GM19324 (cell line): ENCODE measurements around the gene NTMT2.
"Not testable (repeated sequence)": the region's sequence is repeated elsewhere in the genome, so short reads cannot be mapped to it uniquely, and the experiment has no call there.

Experiments used
- ATAC-seq: cut with Tn5 transposase; IDR thresholded peaks from one replicate; pipeline ENCODE4 v1.9.1; 2021; ENCODE audit warnings: mild to moderate bottlenecking, moderate library complexity; ENCODE audit not compliant: unreplicated experiment, low FRiP score

Gene NTMT2

DNA sequence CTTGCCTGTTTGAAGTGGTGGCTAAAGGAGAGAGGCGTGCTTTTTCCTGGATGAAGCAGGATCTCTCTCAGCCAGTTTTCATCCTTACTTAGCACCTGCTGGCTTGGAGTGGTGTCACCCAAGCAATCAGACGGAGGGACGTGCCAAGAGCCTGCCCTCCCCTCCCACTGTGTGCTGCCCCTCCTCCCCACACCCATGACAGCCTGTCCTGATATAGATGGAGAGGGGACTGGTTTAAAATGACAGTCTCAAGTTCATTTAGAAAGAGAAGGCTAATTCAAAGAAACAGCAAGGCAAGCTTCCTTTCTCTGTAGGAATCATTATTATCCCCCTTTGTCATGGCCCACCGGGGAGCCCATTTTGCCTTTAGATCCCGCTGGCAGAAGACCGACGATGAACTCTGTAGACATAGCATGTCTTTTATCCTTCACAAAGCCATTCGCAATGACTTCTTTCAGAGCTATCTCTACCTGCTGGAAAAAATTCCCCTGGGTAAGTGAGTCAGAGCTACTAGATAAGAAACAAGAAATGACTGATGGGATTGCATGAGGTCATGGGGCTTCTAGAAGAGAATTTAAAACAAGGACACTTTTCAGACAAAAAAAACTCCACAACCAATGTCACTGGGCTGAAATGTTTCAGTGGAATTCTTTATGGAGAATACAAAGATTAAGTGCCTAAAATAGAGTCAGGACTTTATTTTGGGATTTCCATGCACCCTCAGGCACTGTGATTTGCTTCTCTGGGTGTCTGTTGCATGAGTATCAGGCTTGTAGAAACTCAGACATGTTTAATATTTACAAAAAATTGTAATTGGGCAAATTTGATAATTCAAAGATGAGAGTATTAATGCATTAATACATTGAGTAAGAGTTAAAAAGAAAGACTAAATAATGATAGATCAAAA, at the start of gene NTMT2:
NTMT2 (plus strand) TSS at position 190 of the 907 bp plus-strand sequence; CDS start at position 339, 149 bp downstream.
- no peak for ATAC-seq

DNA sequence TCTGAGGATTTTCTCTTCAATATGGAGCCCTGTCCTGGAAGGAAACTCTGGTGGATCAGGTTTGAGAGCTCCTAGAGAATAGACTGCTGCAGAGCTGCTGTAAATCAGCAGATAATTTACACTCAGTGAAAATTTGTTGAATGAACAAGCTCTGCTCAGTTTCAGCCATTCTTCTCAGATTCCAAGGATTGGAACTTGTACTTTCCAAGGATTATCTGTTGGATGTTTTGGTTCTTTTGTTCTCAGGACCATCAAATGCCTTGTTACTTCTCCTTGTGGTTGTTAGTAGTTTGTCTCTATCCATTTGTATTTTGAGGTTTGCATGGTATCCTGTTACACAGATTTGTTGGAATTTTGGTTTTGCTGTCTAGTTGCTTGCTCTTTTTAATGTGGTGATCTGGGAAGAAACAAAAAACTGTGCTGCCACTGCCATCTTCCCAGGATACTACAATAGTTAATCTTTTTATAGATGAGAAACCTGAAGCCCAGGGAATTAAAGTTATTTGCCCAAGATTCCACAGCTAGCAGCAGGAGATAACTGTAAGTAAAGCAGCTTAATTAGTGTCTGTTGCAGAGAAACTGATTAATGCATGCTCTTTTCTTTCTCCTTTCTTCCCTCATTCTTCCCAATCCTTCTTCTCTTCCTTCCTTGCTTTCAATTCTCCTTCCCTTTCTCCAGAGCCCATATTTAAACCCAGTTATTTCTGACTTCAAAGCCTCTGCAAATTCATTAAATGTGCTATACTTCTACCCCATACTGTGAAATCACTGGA, 49.6 kb upstream of the NTMT2 start:
- no peak for ATAC-seq

DNA sequence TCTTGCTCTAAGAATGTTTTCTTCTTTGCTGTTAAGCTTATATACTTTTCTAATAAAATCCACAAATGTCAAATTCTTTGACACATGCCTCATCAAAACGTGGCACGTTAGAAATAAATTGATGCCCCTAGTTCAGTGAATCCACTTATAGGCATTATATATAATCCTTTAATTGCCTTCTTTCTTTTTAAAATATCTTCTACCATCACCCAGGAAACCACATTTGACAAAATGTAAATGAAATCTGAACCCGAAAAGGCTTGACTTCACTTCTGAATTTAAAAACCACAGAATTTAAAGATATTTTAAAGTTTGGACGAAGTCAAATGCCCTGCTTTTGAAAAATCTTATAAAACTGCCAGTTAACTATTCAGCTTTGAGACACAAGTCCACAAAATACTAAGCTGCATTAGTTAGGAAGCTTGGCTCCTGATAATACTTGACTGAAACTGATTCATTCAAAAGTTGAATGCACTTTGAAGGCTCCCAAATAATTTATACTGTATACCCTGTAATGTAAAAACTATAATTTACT, 48.9 kb upstream of the NTMT2 start:
- ATAC-seq = no peak

DNA sequence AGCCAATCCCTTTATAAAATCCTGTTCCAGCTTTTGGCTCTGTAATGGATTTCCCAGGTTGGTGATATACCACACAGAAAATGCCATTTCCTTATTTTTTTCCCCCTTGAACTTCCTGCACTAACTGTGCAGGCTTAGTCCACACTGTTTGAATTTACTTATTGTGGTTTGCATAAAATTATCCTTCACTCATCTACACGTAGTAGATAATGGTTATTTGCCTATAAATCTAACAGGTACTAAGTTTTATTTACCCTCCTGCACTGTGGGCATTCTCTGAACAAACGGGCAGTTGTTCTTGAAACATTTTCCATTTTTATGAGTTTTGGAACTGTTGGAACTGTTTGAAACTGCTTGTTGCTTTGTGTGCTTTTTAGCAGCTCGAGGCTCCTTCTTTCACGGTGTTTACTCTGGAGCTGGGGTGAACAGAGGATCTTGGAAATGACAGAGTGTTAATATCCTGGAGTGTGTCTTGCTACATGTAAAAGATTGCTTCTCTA, 48.3 kb upstream of the NTMT2 start:
- no peak for ATAC-seq

DNA sequence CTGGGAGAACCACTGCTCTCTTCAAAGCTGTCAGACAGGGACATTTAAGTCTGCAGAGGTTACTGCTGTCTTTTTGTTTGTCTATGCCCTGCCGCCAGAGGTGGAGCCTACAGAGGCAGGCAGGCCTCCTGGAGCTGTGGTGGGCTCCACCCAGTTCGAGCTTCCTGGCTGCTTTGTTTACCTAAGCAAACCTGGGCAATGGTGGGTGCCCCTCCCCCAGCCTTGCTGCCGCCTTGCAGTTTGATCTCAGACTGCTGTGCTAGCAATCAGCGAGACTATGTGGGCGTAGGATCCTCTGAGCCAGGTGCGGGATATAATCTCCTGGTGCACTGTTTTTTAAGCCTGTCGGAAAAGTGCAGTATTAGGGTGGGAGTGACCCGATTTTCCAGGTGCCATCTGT, 32.6 kb upstream of the NTMT2 start:
- not testable (repeated sequence) for ATAC-seq

DNA sequence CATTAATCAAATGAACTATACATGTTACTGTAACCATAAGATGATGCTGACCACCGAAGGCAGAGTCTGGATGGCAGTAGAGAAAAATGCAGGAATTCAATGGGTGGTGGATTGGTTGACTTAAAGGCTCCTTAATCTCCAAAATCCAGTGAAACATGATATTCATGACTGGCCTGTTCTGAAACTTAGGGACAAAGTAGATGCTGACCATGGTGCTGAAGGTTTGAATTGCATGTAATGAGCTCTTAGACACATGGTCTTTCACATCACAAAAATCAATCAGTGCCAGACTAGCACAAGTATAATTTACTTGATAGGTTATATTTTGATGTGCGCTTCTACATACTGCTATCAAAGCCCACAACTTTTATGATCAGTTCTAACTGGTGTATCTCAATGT, 30.9 kb upstream of the NTMT2 start:
- no peak for ATAC-seq

DNA sequence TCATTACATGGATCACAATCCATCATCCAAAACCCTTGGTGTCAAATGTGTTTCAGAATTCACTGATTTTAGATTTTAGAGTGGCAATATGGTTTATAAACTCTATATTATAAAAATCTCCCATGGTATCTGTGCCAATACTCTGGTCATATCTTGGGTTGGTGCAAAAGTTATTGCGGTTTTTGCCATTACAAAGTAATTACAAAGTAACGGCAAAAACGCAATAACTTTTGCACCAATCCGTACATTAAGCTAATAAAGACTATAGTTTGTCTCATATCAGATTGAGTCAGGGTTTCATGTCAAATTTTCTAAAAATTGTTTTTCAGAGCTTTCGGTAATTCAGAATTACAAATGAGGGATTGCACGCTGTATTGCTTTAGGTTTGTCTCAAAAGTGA, 23.4 kb upstream of the NTMT2 start:
- no peak for ATAC-seq

DNA sequence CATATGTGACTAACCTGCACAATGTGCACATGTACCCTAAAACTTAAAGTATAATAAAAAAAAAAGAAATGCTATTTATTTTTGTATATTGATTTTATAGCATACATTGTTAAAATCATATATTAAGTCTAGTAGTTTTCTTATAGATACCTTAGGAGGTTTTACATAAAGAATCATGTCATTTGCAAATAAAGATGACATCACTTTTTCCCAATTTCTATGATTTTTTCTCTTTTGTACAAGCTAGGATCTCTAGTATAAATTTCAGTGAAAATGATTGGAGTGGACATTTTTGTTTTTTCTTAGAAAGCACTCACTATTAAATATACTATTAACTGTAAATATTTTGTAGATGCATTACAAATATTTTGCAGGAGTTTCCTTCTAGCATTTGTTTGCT, 20.5 kb upstream of the NTMT2 start:
- ATAC-seq = no peak

DNA sequence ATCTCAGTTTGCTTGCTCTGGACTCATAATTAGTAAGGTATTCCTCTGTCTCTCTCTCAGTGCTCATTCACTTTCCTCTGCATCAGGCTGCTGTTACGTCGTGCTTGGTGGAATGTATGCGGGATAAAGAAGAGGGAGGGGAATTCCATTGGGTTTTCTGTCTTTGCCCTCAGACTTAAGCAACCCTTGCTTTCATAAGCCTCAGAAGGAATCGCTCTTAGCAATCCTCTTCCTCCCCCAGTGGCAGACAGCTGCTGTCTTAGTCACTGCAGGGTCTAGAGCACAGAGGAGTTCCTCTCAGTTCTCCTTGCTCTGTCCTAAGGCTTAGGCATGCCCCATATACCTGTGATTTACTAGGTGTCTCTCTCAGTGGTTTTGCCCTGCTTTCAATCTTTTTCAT, 19.1 kb upstream of the NTMT2 start:
- peak; percentile 89 for ATAC-seq

DNA sequence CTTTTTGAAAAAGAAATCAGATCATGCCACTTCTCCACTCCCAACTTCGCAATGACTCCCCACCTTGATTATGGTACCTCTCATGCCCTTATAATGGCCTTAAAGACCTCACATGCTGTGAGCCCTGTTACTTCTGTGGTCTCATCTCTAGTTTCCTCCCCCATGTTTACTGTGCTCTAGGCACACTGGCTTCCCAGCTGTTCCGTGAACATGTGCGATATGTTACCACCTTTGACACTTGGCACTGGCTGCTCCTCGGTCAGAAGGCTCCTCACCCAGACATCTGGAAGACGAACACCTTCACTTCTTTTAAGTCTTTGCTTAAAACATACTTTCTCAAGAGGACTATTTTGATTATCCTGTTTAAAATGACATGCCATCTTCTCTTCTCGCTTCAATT, 14.3 kb upstream of the NTMT2 start:
- no peak for ATAC-seq

DNA sequence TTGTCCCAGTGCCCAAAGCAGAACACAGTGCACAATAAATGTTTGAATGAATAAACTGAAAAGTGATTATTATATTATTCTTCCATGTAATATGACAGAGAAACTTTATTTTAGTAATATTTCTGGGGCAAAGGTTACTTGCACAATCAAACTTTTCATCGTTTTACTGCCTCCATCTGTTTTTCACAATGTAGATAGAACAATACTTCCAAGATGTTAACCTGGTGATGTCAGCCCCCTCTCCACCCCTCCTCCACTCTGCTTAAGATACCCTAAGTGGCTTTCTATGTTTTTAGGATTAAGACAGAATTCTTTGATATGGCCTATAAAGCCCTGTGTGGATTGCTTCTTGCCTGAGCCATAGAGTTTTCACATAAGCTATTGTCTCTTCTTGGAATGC, 13.8 kb upstream of the NTMT2 start:
- ATAC-seq = no peak

DNA sequence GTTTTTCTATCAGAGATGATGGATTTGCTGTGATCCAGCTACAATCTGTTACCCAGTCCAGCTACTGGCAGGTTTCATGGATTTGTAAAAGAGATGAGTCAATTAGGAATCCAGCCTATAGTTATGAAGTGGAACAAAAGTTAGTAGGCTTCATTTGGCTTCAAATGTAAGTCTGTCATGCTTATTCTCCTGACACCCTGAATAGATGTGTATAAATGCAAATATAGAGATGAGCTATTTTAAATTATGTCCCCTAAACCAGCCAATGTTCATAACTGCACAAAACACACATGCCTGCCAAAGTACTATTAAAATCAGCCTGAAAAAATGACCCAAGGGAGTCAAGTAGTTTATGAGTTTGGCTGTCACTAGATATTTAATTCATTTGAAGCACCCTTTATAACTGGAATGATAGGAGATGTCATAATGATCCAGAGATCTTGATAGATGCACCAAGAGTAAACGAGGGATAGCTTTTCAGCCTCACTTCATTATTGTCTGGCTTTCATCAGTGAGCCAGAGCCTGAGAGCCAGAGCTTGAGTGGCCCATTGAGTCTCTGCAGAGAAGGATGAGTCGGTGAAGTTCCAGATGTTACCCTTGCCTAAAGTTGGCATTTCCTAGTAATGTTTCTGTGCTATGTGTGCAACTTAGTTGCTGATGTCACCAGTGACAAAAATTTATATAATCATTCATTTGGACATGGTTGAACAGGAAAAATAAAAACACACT, 11.8 kb upstream of the NTMT2 start:
- ATAC-seq = no peak

DNA sequence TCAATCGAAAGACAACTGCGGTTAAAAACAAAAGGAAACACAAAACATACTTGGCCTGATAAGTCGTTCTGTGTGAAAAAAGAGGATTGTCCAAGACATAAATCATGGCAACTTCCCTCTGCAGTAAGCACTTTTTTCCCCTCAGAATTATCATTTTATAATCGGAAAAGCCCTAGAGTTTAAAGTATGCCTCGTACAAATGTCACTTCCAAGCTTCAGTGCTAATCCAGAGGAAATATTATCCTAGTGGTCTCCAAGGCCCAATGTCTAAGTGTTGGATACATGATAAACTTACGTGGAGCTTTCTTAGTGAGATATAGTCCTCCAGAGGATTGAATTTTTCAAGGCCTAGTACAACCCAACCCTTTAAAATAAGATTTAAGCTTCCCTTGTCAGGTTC, 11.2 kb upstream of the NTMT2 start:
- no peak for ATAC-seq

DNA sequence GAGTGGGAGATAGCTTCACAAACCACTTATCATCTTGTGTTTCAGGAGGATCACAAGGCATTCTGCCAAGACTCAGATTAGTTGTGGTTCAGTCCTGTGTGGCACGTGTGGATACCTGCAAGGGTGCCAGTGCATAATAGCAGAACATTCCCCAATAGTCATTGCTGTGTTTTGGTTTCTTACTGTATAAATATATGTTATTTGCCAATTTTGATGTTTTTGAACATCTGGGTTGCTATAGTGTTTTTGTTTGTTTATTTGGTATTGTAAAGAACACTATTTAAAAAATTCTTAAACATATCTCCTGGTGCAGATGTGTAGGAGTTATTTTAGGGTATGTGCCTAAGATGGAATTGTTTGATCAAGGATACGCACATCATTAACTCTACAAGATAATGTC, 5.4 kb upstream of the NTMT2 start:
- no peak for ATAC-seq

DNA sequence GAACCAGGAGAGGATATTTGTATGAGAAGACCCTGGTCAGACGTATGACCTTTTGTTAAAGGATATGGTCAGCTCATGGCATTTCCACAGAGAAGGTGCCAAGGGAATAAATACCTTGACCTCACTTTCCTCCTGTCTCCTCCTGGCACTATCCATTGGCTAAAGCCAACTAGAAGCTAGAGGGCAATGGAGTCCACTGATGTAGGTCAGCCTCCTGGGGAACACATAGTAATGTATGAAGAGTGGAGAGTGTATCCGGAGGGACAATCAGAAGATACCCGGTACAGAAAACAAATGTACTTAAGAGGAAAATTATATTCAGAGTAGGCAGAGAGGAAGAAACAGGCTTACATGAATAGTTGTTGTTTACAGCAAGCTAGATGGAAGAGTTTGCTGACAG, 698 bp upstream of the NTMT2 start:
- no peak for ATAC-seq

DNA sequence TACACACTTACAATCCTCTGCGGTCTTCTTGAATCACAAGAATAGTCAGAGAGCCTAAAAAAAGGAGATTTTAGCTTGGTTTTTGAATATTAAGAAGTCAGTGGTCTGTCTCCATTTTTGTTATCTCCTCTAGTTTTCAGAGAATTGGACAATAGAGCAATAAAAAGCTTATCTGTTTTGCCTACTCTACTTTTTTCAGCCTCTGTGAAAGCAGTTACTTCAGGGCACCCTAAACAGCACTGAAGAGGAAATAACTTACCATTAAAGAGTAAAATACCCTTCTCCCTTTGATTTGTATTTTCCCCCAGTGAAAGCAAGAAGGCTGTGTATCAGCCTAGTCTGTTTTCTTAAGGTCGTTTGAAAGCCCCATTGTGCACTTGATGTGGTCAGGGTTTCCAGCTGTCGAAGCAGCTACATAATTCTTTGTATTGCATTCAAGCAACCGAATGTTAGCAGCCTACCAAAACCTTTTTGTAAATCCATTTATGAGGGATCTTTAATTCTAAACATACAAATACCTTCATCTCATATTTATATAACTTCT, 1.0 kb downstream of the NTMT2 start:
- ATAC-seq = no peak

DNA sequence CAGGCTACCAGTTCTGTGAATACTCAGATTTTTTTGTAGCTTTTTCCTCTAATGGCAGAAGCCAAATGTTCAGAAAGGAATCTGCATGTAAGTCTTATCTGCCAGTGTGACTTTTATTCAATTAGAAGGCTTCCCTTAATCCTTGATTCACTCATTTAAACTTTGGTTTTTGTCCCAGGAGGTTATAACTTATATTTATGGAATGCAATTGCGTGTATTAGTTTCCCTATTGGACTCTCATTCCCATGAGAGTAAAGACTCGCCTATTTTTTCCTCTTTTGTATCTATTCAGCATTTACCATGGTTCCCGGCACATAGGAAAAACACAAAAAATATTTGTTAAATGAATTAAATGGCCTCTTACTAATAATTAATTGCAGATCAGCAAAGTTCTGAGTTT, 3.5 kb downstream of the NTMT2 start:
- ATAC-seq = no peak

DNA sequence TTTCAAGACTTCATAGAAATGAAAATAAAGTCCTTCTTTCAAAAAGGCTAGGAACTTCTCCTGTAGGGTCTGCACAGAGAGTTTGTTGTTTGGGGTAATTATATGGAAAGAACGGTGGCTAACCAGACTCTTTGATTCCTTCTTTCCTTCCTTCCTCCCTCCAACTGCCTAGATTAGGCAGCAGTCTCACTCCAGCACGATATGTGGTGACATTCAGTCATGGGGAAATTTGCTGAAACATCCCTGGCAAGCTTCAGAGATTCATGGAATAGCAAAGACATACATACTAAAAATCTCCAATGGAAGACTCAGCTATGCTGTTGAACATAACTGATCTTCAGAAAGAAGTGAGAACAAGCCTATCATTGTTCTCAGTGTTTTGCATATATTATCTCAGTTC, 4.3 kb downstream of the NTMT2 start:
- ATAC-seq = no peak

DNA sequence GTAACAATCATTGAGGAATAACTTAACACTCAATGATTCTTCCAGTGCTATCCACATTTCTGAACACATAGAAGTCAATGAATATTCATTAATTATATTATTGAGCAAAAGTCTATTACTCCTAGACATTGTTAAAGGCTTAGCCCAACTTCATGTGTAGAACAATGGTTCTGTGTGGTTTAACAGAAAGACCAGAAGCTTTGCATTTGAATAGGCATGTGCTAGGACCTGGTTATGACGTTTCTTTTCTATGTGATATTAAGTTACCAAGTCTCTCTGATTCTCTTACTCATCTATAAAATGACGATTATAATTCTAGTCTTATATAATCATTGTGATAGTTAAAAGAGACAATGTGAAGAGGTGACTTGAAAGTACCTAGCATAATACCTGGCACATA, 5.2 kb downstream of the NTMT2 start:
- no peak for ATAC-seq

DNA sequence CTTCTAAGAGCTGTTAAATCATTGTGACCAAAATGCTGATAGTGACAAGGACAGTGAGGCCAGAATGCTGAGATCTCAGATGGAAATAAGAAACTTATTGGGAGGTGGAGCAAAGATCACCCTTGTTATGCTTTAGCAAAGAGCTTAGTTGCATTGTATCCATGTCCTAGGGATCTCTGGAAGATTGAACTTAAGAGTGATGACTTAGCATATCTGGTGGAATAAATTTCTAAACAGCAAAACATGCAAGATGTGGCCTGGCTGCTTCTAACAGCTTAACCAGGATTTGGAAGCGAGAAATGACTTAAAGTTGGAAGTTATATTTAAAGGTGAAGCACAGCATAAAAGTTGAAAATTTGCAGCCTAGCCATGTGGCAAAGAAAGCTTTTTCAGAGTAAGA, 7.7 kb downstream of the NTMT2 start:
- no peak for ATAC-seq
